Duodenal mucosa (tissue), 2 donors: Measurements from ENCODE around the gene HSBP1L1.

Source experiments
- H3K27ac ChIP-seq: one replicate; pipeline ENCODE4 v1.7.0; 2013; ENCODE audit warnings: low read depth, low read length
- H3K27me3 ChIP-seq, 2 donors: one replicate each; pipeline ENCODE4 v1.7.0; 2013; ENCODE audit warnings: low read length in 2 of 2, control low read depth in 1 of 2; ENCODE audit not compliant: insufficient read depth in 2 of 2, control insufficient read depth in 1 of 2
- H3K36me3 ChIP-seq, 2 donors: one replicate each; pipeline ENCODE4 v1.7.0; 2013; ENCODE audit warnings: low read length in 2 of 2, control low read depth in 1 of 2; ENCODE audit not compliant: insufficient read depth in 2 of 2, control insufficient read depth in 1 of 2
- H3K4me1 ChIP-seq, 2 donors: one replicate each; pipeline ENCODE4 v1.7.0; 2013; ENCODE audit warnings: low read length in 2 of 2, control low read depth in 1 of 2; ENCODE audit not compliant: insufficient read depth in 2 of 2, control insufficient read depth in 1 of 2
- H3K4me3 ChIP-seq, 2 donors: one replicate each; pipeline ENCODE4 v1.7.0; 2013; ENCODE audit warnings: low read length in 2 of 2, low read depth in 1 of 2
- H3K9ac ChIP-seq, 2 donors: one replicate each; pipeline ENCODE4 v1.7.0; 2013; ENCODE audit warnings: low read length in 2 of 2, low read depth in 1 of 2
- H3K9me3 ChIP-seq, 2 donors: one replicate each; pipeline ENCODE4 v1.7.0; 2013; ENCODE audit warnings: low read length in 2 of 2, control low read depth in 1 of 2; ENCODE audit not compliant: control insufficient read depth in 1 of 2

The HSBP1L1 gene

DNA sequence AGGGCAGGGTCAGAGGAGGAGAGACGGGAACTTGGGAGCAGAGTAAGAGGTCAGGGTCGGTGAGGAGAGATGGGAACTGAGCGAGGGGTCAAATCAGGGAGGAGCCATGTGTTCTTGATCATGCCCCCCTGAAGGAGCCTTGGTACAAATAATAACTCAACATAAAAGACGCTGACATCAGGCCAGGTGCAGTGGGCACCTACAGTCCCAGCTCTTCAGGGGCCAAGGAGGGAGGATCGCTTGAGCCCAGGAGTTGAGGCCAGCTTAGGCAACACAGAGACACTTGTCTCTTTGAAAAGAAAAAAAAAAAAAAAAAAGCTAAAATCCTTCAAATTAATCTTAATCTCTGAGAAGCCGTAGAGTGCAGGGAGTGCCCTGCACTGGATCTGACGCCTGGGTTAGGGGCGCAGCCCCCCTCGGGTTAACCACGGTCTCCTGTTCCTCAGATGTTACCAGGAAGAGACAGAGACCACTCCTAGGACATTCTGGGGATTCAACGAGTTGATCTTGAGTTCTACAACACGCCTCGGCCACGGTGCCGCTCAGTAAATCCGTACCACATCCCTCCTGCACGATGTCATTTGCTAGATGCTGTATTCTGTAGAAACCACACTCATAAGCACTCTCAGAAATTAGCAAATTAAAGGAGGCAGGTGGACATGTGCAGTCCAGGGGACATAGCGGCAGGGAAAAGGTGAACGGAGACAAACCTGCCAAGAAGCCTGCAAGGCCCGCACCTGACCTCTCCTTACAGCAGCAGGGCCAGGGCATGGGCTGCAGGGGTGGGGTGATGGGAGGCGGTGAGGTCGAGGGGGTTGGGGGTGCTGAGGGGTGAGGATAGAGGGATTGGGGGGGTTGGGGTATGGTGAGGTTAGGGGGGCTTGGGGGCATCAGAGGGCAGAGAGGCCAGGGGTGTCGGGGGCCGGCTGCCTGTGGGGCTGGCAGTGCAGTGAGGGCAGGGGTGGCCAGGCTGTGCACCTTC is 42.2 kb upstream of the HSBP1L1 start:
- no peak overlapping the region for H3K27ac ChIP-seq
- H3K4me3 ChIP-seq: no peak overlapping the region
- H3K27me3 ChIP-seq: no peaks in the 10 kb centered on the region
- H3K9ac ChIP-seq: no peak overlapping the region
- no peaks in the 10 kb centered on the region for H3K4me1 ChIP-seq
- H3K9me3 ChIP-seq: no peaks in the 10 kb centered on the region
- peaks cover 10 to 32% of the 10 kb centered on the region in 2 donors for H3K36me3 ChIP-seq

DNA sequence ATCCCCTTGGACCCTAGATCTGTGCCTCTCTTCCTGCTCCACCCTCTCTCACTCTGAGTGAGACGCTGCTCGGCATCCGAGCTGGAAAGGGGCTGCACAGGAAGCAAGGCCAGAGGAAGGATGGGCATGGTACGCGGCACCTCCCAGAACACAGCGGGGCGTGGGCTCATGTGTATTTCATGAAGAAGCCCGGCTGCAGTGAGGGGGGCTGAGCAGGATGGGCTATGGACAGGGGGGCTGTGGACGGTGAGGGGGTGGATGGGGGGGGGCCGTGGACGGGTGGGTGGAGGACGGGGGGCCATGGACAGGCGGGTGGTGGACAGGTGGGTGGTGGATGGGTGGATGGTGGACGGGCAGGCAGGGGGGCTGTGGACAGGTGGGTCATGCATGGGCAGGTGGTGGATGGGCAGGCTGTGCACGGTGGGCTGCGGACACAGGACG is 41.5 kb upstream of the HSBP1L1 start:
- H3K9ac ChIP-seq: no peak overlapping the region
- H3K36me3 ChIP-seq: peaks cover 10 to 33% of the 10 kb centered on the region in 2 donors
- H3K9me3 ChIP-seq: no peaks in the 10 kb centered on the region
- H3K4me3 ChIP-seq: no peak overlapping the region
- no peak overlapping the region for H3K27ac ChIP-seq
- H3K4me1 ChIP-seq: no peaks in the 10 kb centered on the region
- H3K27me3 ChIP-seq: no peaks in the 10 kb centered on the region

DNA sequence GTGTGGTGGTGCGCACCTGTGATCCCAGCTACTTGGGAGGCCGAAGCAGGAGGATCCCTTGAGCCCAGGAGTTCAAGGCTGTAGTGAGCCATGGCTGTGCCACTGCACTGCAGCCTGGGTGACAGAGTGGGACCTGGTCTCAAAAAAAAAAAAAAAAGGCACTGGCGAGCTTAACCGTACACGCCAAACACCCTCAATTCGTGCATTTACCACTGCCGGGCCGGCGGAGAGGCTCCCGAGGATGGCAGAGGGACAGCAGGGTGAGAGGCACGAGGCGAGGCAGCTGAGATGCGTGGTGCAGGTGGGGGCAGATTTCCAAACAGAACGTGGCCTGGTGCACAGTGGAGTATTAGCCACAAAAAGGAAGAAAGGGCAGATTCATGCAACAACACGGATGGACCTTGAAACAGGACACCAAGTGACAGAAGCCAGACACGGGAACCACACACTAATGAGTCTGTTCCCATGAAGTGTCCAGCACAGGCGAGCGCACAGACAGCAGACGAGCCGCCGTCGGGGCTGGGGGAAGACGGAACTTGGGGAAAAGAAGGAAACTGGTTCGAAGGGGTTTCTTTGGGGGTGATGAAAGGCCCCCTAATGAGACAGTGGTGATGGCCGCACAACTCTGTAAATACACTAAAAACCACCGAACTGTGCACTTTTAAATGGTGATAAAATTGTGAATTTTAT is 40.4 kb upstream of the HSBP1L1 start:
- Histone ChIP-seq H3K36me3 (peaks cover 13 to 36% of the 10 kb centered on the region in 2 donors), H3K9ac (no peak overlapping the region), H3K9me3 (peaks cover 6% of the 10 kb centered on the region in 2 donors), H3K27ac (no peak overlapping the region), H3K4me1 (no peaks in the 10 kb centered on the region), H3K4me3 (no peak overlapping the region), H3K27me3 (no peaks in the 10 kb centered on the region)

DNA sequence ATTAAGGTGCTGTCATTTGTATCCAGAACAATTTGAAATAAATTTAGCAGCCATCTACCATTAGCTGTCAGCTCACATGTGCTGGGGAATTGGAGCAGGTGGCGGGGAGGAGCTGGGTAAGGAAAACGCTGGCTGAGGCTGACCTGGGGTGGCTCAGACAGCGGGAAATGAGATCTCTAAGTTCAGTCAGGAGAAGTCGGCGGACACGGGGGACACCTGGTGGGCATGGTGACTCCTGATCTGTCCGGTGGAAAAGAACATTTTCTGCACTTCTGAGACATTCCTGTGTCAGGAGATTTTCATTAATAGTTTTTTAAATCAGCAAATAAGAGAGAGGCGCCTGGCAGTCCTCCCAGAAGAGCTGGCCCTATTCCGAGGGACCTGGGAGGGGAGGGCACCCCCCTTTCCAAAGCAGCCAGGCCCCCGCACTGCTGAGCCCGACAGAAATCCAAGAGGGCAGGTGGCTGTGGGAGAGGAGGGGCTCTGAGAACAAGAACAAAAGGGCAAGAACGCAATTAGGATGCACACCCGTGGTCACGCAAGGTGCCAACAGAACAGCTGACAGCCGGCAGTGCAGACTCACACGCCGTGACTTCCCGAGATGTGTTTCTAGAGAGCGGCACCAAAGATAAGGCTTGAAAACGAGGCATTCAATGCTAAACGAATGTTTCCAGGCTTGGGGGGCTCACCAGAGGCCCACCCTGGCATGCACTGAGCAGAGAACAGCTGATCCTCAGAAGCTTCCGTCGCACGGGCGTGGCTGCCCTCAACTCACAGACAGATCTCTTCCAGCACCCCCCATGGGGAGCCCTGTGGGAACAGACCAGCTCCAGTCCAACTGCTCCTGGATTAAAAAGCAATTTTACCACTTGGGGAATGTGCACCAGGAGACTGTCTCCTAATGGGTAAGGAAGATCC is 39.4 kb upstream of the HSBP1L1 start:
- Histone ChIP-seq H3K27me3 (no peaks in the 10 kb centered on the region), H3K27ac (no peak overlapping the region), H3K9ac (no peak overlapping the region), H3K4me1 (no peaks in the 10 kb centered on the region), H3K36me3 (peaks cover 19 to 41% of the 10 kb centered on the region in 2 donors), H3K9me3 (peaks cover 16% of the 10 kb centered on the region in 2 donors), H3K4me3 (no peak overlapping the region)

DNA sequence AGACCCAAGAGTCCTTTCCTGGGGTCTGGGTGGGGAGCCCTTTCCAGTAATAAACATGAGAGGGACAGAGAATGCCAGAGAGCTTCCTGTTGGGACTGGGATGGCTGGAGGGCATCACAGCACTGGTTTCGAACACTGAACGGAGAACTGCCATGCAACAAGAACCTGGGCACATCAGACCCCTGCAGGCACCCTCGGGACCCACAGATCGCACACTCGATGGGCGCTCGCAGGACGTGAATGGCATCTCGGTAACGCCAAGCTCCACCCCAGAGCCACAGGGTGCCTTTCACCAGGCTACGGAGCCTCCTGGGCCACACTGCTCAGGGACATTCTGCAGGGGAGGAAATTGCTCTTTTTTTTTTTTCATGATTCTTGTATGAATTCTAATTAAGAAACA is 38.1 kb upstream of the HSBP1L1 start:
- H3K36me3 ChIP-seq: peaks cover 19 to 41% of the 10 kb centered on the region in 2 donors
- no peak overlapping the region for H3K9ac ChIP-seq
- H3K27ac ChIP-seq: no peak overlapping the region
- peaks cover 16 to 26% of the 10 kb centered on the region in 2 donors for H3K9me3 ChIP-seq
- no peaks in the 10 kb centered on the region for H3K4me1 ChIP-seq
- no peak overlapping the region for H3K4me3 ChIP-seq
- H3K27me3 ChIP-seq: no peaks in the 10 kb centered on the region

DNA sequence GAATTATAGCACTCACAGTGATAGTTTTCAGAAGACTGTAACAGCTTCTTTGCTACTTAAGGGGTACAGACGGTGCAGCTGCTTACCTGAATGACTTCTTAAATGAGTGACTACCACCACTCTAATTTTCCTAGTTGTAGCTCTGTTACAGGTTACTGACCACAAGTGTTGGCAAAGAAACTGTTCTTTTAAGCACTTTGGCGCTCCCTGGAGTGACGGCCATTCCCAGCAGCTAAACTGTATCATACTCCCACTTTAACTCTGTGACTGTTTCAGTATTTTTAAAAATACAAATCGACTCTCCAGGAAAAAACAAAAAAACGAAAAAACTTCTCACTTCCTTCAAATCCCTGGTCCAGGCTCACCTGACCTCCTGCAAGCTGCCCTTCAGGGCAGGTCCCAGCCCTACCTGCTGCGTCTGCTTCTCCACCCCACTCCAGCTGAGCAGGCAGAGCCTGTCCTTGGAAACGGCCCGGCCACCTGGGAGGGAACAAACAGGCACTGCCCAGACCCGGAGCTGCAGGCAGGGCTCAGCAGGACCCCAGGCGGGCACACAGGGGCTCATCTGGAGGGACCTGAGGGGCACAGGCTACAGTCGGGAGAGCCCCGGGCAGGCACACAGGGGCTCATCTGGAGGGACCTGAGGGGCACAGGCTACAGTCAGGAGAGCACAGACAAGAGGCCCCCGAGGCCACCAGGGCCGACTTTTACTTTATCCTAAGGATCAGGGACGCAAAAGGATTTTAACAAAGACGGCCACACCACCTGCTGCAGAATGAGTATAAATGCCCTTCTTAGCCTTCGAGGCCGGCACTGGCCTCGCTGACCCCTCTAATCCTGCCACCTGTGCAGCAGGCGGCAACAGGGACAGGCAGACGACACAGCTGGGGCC is 37.5 kb upstream of the HSBP1L1 start:
- H3K4me3 ChIP-seq: no peak overlapping the region
- H3K36me3 ChIP-seq: peaks cover 19 to 41% of the 10 kb centered on the region in 2 donors
- no peak overlapping the region for H3K27ac ChIP-seq
- H3K9me3 ChIP-seq: peaks cover 16 to 29% of the 10 kb centered on the region in 2 donors
- no peaks in the 10 kb centered on the region for H3K27me3 ChIP-seq
- no peak overlapping the region for H3K9ac ChIP-seq
- H3K4me1 ChIP-seq: no peaks in the 10 kb centered on the region

DNA sequence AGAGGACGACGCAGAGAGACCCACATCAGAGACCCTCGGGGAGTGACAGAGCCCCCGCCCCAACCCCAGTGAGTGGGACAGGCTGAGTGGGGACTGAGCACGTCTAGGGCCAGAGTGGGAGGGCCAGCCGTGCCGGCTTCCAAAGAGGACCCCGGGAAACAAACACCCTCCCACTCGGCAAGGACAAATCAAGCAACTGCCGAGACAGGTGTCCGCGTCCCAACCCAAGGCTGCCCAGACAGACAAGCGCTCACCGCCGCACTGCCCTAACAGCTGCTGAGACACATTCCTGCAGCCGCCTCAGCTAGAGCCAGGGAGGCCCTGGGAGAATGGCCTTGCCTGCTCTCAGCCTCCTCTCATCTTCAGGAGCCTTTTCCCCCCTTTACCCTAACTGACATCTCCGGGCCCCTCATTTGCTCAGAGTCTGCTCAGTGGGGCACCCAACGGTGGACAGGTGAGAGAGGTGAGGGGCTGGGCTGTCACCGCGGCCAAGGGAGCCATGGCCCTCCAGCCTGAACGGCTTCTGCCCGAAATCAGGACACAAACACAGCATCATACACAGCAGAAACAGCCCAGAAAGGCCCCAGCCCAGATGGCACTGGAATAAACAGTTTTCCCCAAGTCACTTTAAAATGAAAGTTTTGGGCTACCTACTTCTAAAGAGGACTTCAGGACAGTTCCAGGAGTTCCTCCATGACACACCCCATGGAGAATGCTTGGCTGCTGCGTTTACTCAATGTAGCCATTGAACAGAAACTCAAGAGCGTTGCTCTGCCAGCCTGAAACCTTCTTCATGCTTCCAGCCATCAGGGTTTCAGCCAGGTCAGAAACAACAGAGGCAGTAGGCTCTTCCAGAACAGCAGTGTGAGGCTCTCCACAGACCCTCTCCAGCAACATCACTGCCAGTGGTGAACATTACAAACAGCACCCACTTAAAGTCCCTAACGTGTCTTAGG is 36.6 kb upstream of the HSBP1L1 start:
- no peak overlapping the region for H3K4me3 ChIP-seq
- H3K36me3 ChIP-seq: peaks cover 19 to 41% of the 10 kb centered on the region in 2 donors
- H3K27ac ChIP-seq: no peak overlapping the region
- H3K27me3 ChIP-seq: no peaks in the 10 kb centered on the region
- H3K9ac ChIP-seq: no peak overlapping the region
- no peaks in the 10 kb centered on the region for H3K4me1 ChIP-seq
- peaks cover 19 to 32% of the 10 kb centered on the region in 2 donors for H3K9me3 ChIP-seq

DNA sequence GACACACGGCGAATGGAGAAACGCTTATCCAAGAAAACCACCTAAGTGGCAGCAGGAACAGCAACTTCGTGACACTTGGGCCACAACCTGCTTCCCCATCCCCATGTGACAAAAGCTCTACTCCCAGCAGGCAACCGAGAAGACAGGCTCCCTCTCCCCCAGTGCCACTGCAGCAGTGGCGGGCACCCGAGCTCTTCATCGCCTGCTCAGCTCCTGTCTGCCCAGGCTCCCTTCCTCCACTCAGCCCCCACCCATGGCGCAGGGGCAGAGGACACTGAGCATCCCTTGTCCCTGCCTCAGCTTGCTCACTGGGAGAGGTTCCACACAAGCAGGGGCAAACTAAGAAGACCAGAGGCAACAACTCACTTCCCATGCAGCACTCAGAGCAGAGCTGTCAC is 35.9 kb upstream of the HSBP1L1 start:
- H3K27ac ChIP-seq: no peak overlapping the region
- H3K4me1 ChIP-seq: no peaks in the 10 kb centered on the region
- peaks cover 19 to 42% of the 10 kb centered on the region in 2 donors for H3K36me3 ChIP-seq
- H3K9ac ChIP-seq: no peak overlapping the region
- H3K4me3 ChIP-seq: no peak overlapping the region
- H3K9me3 ChIP-seq: peaks cover 23 to 37% of the 10 kb centered on the region in 2 donors
- no peaks in the 10 kb centered on the region for H3K27me3 ChIP-seq
